Measurements from ENCODE around the gene NEURL1. TPM values are rescaled to one million over a fixed set of nuclear protein-coding genes. Genes with fewer than 3 reads are reported as not detected.

NEURL1 gene
- total RNA-seq, 4 donors from 2014 or later = 0.12 to 0.13 TPM; not detected in 2

GRCh38 chr10:103533827-103534226 lies 40.3 kb downstream of the NEURL1 start:
- no peak for ATAC-seq (ENCODE audit: low FRiP score)
- TF ChIP-seq, protein P1, sequence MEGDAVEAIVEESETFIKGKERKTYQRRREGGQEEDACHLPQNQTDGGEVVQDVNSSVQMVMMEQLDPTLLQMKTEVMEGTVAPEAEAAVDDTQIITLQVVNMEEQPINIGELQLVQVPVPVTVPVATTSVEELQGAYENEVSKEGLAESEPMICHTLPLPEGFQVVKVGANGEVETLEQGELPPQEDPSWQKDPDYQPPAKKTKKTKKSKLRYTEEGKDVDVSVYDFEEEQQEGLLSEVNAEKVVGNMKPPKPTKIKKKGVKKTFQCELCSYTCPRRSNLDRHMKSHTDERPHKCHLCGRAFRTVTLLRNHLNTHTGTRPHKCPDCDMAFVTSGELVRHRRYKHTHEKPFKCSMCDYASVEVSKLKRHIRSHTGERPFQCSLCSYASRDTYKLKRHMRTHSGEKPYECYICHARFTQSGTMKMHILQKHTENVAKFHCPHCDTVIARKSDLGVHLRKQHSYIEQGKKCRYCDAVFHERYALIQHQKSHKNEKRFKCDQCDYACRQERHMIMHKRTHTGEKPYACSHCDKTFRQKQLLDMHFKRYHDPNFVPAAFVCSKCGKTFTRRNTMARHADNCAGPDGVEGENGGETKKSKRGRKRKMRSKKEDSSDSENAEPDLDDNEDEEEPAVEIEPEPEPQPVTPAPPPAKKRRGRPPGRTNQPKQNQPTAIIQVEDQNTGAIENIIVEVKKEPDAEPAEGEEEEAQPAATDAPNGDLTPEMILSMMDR (IDR thresholded peaks at IDR 0.05) = no peak
- no peak for DNase-seq (ENCODE audit: low spot score)

- no peak for DNase-seq (ENCODE audit: low spot score)
- TF ChIP-seq, protein P1 (IDR thresholded peaks at IDR 0.05) = no peak
- ATAC-seq (ENCODE audit: low FRiP score) = no peak
These were observed 41.4 kb downstream of the NEURL1 start for GRCh38 chr10:103534621-103535498.

DNA sequence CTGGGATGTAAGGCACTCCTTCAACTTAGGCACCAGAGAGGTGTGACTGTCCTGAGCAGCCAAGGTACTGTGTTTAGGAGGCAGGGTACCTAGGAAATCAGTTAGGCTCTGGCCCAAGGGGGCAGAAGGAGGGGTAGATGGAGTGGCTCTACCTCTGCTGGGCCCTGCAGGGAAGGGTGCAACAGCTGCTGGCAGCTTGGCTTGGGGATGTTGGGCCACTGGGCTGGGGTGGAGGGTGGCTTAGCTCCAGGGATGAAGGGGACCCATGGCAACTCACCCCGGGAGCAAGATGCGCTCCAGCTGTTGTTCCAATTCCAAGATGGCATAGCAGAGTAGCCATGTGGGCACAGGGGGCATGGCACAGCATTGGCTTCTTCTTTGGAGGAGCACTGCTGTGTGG lies 42.1 kb downstream of the NEURL1 start:
- DNase-seq (ENCODE audit: low spot score) (no peak), ATAC-seq (ENCODE audit: low FRiP score) (no peak)
- TF ChIP-seq, protein P1 (IDR thresholded peaks at IDR 0.05) = no peak

DNA sequence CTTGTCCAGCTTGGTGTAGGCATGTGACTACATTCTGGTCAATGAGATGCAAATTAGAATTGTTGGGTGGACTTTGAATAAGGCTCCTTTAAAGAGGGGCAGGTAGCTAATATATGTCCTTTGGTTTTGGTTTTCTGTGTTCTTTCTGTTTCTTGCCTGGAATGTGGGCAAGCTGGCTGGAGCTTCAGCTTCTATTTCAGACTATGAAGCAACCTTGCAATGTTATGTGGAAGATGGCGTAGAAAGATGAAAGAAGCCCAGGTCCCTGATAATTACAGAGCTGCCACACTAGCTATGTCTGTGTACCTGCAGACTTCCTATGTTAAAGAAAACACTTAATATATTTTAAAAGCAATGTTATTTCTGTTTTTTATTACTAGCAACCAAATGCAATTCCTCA lies 46.2 kb downstream of the NEURL1 start:
- TF ChIP-seq, protein P1 (IDR thresholded peaks at IDR 0.05) = no peak

GRCh38 chr10:103540722-103541121 lies 47.2 kb downstream of the NEURL1 start:
- TF ChIP-seq, protein P1 (IDR thresholded peaks at IDR 0.05) = no peak
- DNase-seq (ENCODE audit: low spot score) (no peak), ATAC-seq (ENCODE audit: low FRiP score) (no peak)

More for the DNA sequence above, 46.2 kb downstream of the NEURL1 start:
- no peak for DNase-seq (ENCODE audit: low spot score)
- ATAC-seq (ENCODE audit: low FRiP score) = no peak

DNA sequence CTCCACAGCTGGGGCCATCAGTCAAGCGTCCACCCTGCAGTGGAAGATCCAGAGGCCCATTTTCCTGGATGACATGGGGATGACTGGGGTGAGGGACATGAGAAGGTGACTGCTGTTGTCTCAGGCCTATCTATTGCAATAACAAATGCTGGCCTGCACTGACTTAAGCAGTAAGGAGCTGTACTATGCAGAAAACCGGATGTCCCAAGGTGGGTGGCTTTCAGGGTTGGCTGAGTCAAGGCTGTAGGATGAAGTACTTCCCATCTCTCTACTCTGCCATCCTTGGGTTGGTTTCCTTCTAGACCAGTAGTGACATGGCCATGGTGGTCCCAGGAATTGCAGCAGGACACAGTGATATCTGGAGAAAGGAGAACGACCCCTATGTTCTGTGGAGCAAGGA lies 48.1 kb downstream of the NEURL1 start:
- ATAC-seq (ENCODE audit: low FRiP score) = no peak
- DNase-seq (ENCODE audit: low spot score) = no peak
- TF ChIP-seq, protein P1 (IDR thresholded peaks at IDR 0.05) = no peak

Measured in omental fat pad (tissue), 4 donors.